H1 (cell line): Measurements from ENCODE around the gene GOLGA6C. TPM values are rescaled to one million over a fixed set of nuclear protein-coding genes. Genes with fewer than 3 reads are reported as not detected.
"Not testable (repeated sequence)": the region's sequence is repeated elsewhere in the genome, so short reads cannot be mapped to it uniquely, and the experiment has no call there.

Experiments
- CTCF ChIA-PET: fragments of 300-600 bp; sonication (Branson Sonifier 250); formaldehyde crosslinking; loops from one replicate; lab custom pipeline; 2021; ENCODE audit not compliant: partially characterized antibody; lab: Charles Lee
- POLR2A ChIA-PET: fragments of 300-600 bp; sonication (Branson Sonifier 250); formaldehyde crosslinking; loops from one replicate; lab custom pipeline; 2021; ENCODE audit warnings: inconsistent platforms; ENCODE audit not compliant: partially characterized antibody; lab: Charles Lee
- DNase-seq, 2 experiments: peaks; one replicate each; pipeline versions ENCODE4 v3.0.0 to v3.0.0-alpha.2; 2010 to 2022; ENCODE audit warnings: low spot score in 2 of 2, low read depth in 1 of 2, mixed read lengths in 1 of 2
- FAIRE-seq: peaks from 2 replicates; lab custom pipeline; 2011; peaks lifted over from hg19 to GRCh38; lab: Jason Lieb, UNC
- H2AFZ ChIP-seq: 2 replicates; pipeline ENCODE4 v1.8.1; 2012; ENCODE audit warnings: low read length, inconsistent platforms
- H2AK5ac ChIP-seq: 2 replicates; pipeline ENCODE4 v1.6.1; 2013; ENCODE audit warnings: low read depth, low read length
- H2BK120ac ChIP-seq: replicated peaks from 2 replicates; pipeline ENCODE3; 2013; ENCODE audit warnings: low read depth, low read length, inconsistent platforms
- H2BK12ac ChIP-seq: 2 replicates; pipeline ENCODE4 v1.6.1; 2013; ENCODE audit warnings: low read depth, low read length
- H2BK15ac ChIP-seq: 2 replicates; pipeline ENCODE4 v1.6.1; 2013; ENCODE audit warnings: low read length
- H2BK20ac ChIP-seq: 2 replicates; pipeline ENCODE4 v1.6.1; 2013; ENCODE audit warnings: low read length
- H2BK5ac ChIP-seq: 2 replicates; pipeline ENCODE4 v1.6.1; 2013; ENCODE audit warnings: low read depth, low read length
- H3K14ac ChIP-seq: 2 replicates; pipeline ENCODE4 v1.6.1; 2013; ENCODE audit warnings: inconsistent platforms; ENCODE audit not compliant: insufficient read length
- H3K18ac ChIP-seq: 2 replicates; pipeline ENCODE4 v1.6.1; 2013; ENCODE audit warnings: low read length; ENCODE audit errors: extremely low read depth
- H3K23ac ChIP-seq: 2 replicates; pipeline ENCODE4 v1.6.1; 2013; ENCODE audit warnings: inconsistent platforms; ENCODE audit not compliant: insufficient read length
- H3K23me2 ChIP-seq: 2 replicates; pipeline ENCODE4 v1.6.1; 2013; ENCODE audit warnings: low read depth, low read length
- H3K27ac ChIP-seq: 2 replicates; pipeline ENCODE4 v1.6.1; 2011; ENCODE audit warnings: low read depth, low read length, inconsistent platforms
- H3K27me3 ChIP-seq, 4 experiments: replicated peaks in 1 of 4; 1 replicate in 1 of 4; 2 replicates in 3 of 4; pipeline versions ENCODE4 v1.6.1 to v1.8.1; 2011 to 2013; ENCODE audit warnings: low read length in 3 of 4, mild to moderate bottlenecking in 3 of 4, inconsistent platforms in 2 of 4, mixed read lengths in 2 of 4, moderate library complexity in 1 of 4; ENCODE audit not compliant: control insufficient read depth in 3 of 4, insufficient read depth in 3 of 4; ENCODE audit errors: extremely low read depth in 1 of 4
- H3K36me3 ChIP-seq, 4 experiments: 2 replicates each; pipeline versions ENCODE4 v1.6.1 to v1.8.1; 2011 to 2013; ENCODE audit warnings: mild to moderate bottlenecking in 4 of 4, low read length in 3 of 4, moderate library complexity in 2 of 4, control low read depth in 1 of 4, inconsistent platforms in 1 of 4; ENCODE audit not compliant: insufficient read depth in 4 of 4, control insufficient read depth in 2 of 4
- H3K4ac ChIP-seq: replicated peaks from 2 replicates; pipeline ENCODE3; 2013; ENCODE audit warnings: low read length, low read depth, mixed read lengths, inconsistent platforms; ENCODE audit not compliant: insufficient read length
- H3K4me1 ChIP-seq, 4 experiments: replicated peaks in 1 of 4; 1 replicate in 1 of 4; 2 replicates in 3 of 4; pipeline versions ENCODE4 v1.6.1 to v1.8.1; 2011 to 2013; ENCODE audit warnings: low read length in 3 of 4, inconsistent platforms in 2 of 4, mixed read lengths in 1 of 4; ENCODE audit not compliant: insufficient read depth in 4 of 4, control insufficient read depth in 3 of 4
- H3K4me2 ChIP-seq, 2 experiments: 2 replicates each; pipeline versions ENCODE4 v1.6.1 to v1.8.1; 2011 to 2013; ENCODE audit warnings: low read depth in 2 of 2, low read length in 2 of 2, control low read depth in 1 of 2, inconsistent platforms in 1 of 2, mild to moderate bottlenecking in 1 of 2; ENCODE audit not compliant: insufficient read depth in 1 of 2
- H3K4me3 ChIP-seq, 4 experiments: fragments of 200-600, 300-600 bp in 1 of 4; sonication (generic), shearing (Covaris generic), sonication (Bioruptor Twin) in 1 of 4; 2 replicates each; pipeline versions ENCODE4 v1.5.1 to v1.8.1; 2011 to 2016; ENCODE audit warnings: low read length in 4 of 4, low read depth in 3 of 4, control low read depth in 2 of 4, inconsistent platforms in 2 of 4, mild to moderate bottlenecking in 2 of 4, mixed read lengths in 1 of 4, moderate library complexity in 1 of 4; ENCODE audit not compliant: insufficient read depth in 2 of 4; ENCODE audit errors: extremely low read depth in 1 of 4
- H3K56ac ChIP-seq: replicated peaks from 2 replicates; pipeline ENCODE3; 2013; ENCODE audit warnings: low read depth, mild to moderate bottlenecking, mixed read lengths, low read length, inconsistent platforms; ENCODE audit not compliant: insufficient read length
- H3K79me1 ChIP-seq: 2 replicates; pipeline ENCODE4 v1.6.1; 2013; ENCODE audit warnings: low read depth, low read length, control low read depth
- H3K79me2 ChIP-seq, 2 experiments: 2 replicates each; pipeline versions ENCODE4 v1.6.1 to v1.8.1; 2012 to 2013; ENCODE audit warnings: low read length in 2 of 2, mild to moderate bottlenecking in 2 of 2, inconsistent platforms in 1 of 2; ENCODE audit not compliant: insufficient read depth in 2 of 2, control insufficient read depth in 1 of 2
- H3K9ac ChIP-seq, 4 experiments: replicated peaks in 1 of 4; 1 replicate in 1 of 4; 2 replicates in 3 of 4; pipeline versions ENCODE4 v1.6.1 to v1.8.1; 2011 to 2013; ENCODE audit warnings: low read depth in 3 of 4, low read length in 3 of 4, control low read depth in 2 of 4, mild to moderate bottlenecking in 2 of 4, moderate library complexity in 2 of 4, inconsistent platforms in 1 of 4; ENCODE audit errors: extremely low read depth in 1 of 4
- H3K9me3 ChIP-seq, 2 experiments: 2 replicates each; pipeline versions ENCODE4 v1.6.1 to v1.8.1; 2012 to 2013; ENCODE audit warnings: mild to moderate bottlenecking in 2 of 2, moderate library complexity in 2 of 2, control low read depth in 1 of 2, inconsistent platforms in 1 of 2, low read depth in 1 of 2, low read length in 1 of 2, mixed read lengths in 1 of 2; ENCODE audit not compliant: insufficient read depth in 2 of 2
- H4K20me1 ChIP-seq, 2 experiments: replicated peaks in 1 of 2; 2 replicates each; pipeline versions ENCODE3 to v1.8.1; 2011 to 2013; ENCODE audit warnings: inconsistent platforms in 2 of 2, low read length in 2 of 2, mild to moderate bottlenecking in 1 of 2; ENCODE audit not compliant: insufficient read depth in 2 of 2, control insufficient read depth in 1 of 2
- H4K5ac ChIP-seq: 2 replicates; pipeline ENCODE4 v1.6.1; 2013; ENCODE audit warnings: low read length, low read depth, mixed read lengths, inconsistent platforms; ENCODE audit not compliant: insufficient read length
- H4K8ac ChIP-seq: 2 replicates; pipeline ENCODE4 v1.8.0; 2013; ENCODE audit warnings: mild to moderate bottlenecking, moderate library complexity, low read length, inconsistent platforms; ENCODE audit not compliant: insufficient read depth; ENCODE audit errors: extremely low read depth
- H4K91ac ChIP-seq: replicated peaks from 2 replicates; pipeline ENCODE3; 2013; ENCODE audit warnings: low read length, mixed read lengths, inconsistent platforms; ENCODE audit not compliant: insufficient read length
- WGBS, 2 experiments: shearing (Covaris generic) in 1 of 2; methylation state at CpG; one replicate each; pipeline versions ENCODE4 v1.1.6 to v1.1.7; 2013 to 2015; ENCODE audit warnings: low lambda C conversion rate in 2 of 2, mixed read lengths in 2 of 2, inconsistent platforms in 1 of 2, low coverage in 1 of 2, missing lambda C conversion rate in 1 of 2; ENCODE audit not compliant: insufficient replicate concordance in 2 of 2, insufficient coverage in 1 of 2, insufficient read length in 1 of 2; ENCODE audit errors: extremely low coverage in 1 of 2, missing lambda C conversion rate in 1 of 2; 5-methylcytosine and 5-hydroxymethylcytosine counted together
- polyA plus RNA-seq, 7 experiments: library from polyadenylated mRNA; depleted of rRNA in 3 of 7; stranded (reverse) in 5 of 7; unstranded in 2 of 7; fragments of >200 nt in 5 of 7; fragments of 200-250 nt in 2 of 7; gene quantifications; 1 replicate in 5 of 7; 2 replicates in 1 of 7; 4 replicates in 1 of 7; pipeline versions ENCODE4 v1.2.1 to v1.2.3, GENCODE V29; 2011 to 2013; ENCODE audit warnings: missing spikeins in 2 of 7, mixed read lengths in 2 of 7
- total RNA-seq: library from RNA; stranded (reverse); fragmentation: NEBNext Ultra II Directional; extraction: Animal tissue kit (Norgen Biotek cat#: 25700); gene quantifications from 2 replicates; pipeline ENCODE4 v1.2.1, GENCODE V29; 2021

Gene GOLGA6C
- total and polyA plus RNA-seq, 2 of the 8 experiments (the other 6 are each of a cell fraction or from before 2014, with no cell fraction given), result 0.14 to 0.35 TPM

- H3K4me1 ChIP-seq, H3K14ac ChIP-seq, H3K36me3 ChIP-seq, DNase-seq, H3K27me3 ChIP-seq, H3K4me2 ChIP-seq, H3K23ac ChIP-seq, H2BK120ac ChIP-seq, H3K27ac ChIP-seq, H3K18ac ChIP-seq, H2BK12ac ChIP-seq, POLR2A ChIA-PET, FAIRE-seq, H3K4me3 ChIP-seq, H4K20me1 ChIP-seq, H4K5ac ChIP-seq, H2BK15ac ChIP-seq, H4K8ac ChIP-seq, H3K79me2 ChIP-seq, H3K9me3 ChIP-seq, H3K56ac ChIP-seq, H2BK5ac ChIP-seq, H3K23me2 ChIP-seq, H3K4ac ChIP-seq, H2AK5ac ChIP-seq, H3K79me1 ChIP-seq, H2AFZ ChIP-seq, H4K91ac ChIP-seq, H2BK20ac ChIP-seq, H3K9ac ChIP-seq: not testable (repeated sequence)
- 95% methylated on average over 3 of the region's 8 CpGs; no CpG with 5 or more reads in 1 of the 2 experiments for WGBS, 2 experiments
- CTCF ChIA-PET, result interaction anchor here (0.7 to 1.5 kb wide), 9 partner anchors 24 to 1237 kb away, joined by 3 to 12 read pairs (median 3); no protein-coding TSS in a partner anchor
These were observed 15.7 kb downstream of the GOLGA6C start for GRCh38 chr15:75273751-75274359.
